GM19240 (cell line): ENCODE results near the gene PACS2.

ENCODE experiments used
- DNase-seq: peaks from one replicate; pipeline ENCODE4 v3.0.0; 2011; ENCODE audit warnings: low spot score; ENCODE audit not compliant: insufficient read length

The PACS2 gene

GRCh38 chr14:105384605-105385321 lies 70.2 kb downstream of the PACS2 start:
- DNase-seq, result no peak

- DNase-seq, result no peak
Measured at GRCh38 chr14:105385322-105385637, 70.7 kb downstream of the PACS2 start.

GRCh38 chr14:105385698-105386365 lies 71.3 kb downstream of the PACS2 start:
- no peak for DNase-seq

GRCh38 chr14:105386581-105387529 lies 72.3 kb downstream of the PACS2 start:
- no peak for DNase-seq

GRCh38 chr14:105387530-105387922 lies 73.0 kb downstream of the PACS2 start:
- DNase-seq, result no peak

GRCh38 chr14:105388110-105388951 lies 73.8 kb downstream of the PACS2 start:
- no peak for DNase-seq

GRCh38 chr14:105388976-105389375 lies 74.4 kb downstream of the PACS2 start:
- DNase-seq, result no peak

- DNase-seq, result no peak
Measured at GRCh38 chr14:105389534-105389933, 75.0 kb downstream of the PACS2 start.

- DNase-seq, result no peak
Measured at GRCh38 chr14:105389976-105390848, 75.7 kb downstream of the PACS2 start.

GRCh38 chr14:105390849-105391500 lies 76.4 kb downstream of the PACS2 start:
- no peak for DNase-seq

GRCh38 chr14:105391541-105391940 lies 77.0 kb downstream of the PACS2 start:
- DNase-seq, result no peak

- DNase-seq, result no peak
Measured at GRCh38 chr14:105392131-105393090, 77.9 kb downstream of the PACS2 start.

GRCh38 chr14:105393151-105393550 lies 78.6 kb downstream of the PACS2 start:
- no peak for DNase-seq

- DNase-seq, result no peak
Measured at GRCh38 chr14:105394714-105395537, 80.4 kb downstream of the PACS2 start.

- DNase-seq, result no peak
Measured at GRCh38 chr14:105395538-105395854, 80.9 kb downstream of the PACS2 start.

GRCh38 chr14:105397350-105397931 lies 82.9 kb downstream of the PACS2 start:
- no peak for DNase-seq

- peak; percentile 92 for DNase-seq
Measured at GRCh38 chr14:105398044-105398725, 83.6 kb downstream of the PACS2 start, which contains the start of gene TEX22. Gene TEX22 (plus strand): TSS chr14:105398538. CDS start chr14:105399341, 803 bp downstream.
